ENCODE measurements around the gene TMEM223. TPM values are rescaled to one million over a fixed set of nuclear protein-coding genes. Genes with fewer than 3 reads are reported as not detected.

TMEM223 gene
- total and polyA plus RNA-seq, 9 of the 15 experiments (the other 6 are each of a cell fraction or from before 2014, with no cell fraction given): 5.9 to 34.5 (median 19.6) TPM

DNA sequence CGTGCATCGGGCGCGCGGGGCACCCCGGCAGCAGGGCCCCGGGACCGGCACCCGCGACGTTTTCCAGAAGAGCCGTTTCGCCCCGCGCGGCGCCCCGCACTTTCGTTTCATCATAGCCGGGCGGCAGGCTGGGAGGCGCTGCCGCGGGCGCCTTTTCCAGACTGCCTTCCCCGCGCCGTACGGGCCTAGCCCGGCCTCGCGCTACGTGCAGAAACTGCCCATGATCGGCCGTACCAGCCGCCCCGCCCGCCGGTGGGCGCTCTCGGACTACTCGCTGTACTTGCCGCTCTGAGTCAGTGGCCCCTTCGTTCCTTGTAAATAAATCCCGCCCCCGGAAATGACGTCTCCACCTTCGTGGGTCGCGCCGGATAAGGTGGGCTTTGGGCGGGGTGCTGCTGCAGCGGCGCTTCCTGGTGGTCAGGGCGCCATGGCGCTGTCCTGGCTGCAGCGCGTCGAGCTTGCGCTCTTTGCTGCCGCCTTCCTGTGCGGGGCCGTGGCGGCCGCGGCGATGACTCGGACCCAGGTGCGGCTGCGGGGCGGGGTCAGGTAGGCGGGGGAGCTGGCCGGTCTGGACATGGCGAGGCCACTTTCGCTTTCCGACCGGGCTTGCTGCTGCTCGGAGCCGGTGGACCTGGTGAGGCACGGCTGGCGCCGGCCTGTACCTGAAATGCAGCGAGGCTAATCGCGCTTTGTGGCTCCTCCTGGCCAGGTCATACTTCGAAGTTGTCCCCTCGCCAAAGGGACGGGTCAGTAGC lies 4.6 kb downstream of the TMEM223 start, which contains the start of gene TMEM179B (continued):
- TF ChIP-seq, protein P1, sequence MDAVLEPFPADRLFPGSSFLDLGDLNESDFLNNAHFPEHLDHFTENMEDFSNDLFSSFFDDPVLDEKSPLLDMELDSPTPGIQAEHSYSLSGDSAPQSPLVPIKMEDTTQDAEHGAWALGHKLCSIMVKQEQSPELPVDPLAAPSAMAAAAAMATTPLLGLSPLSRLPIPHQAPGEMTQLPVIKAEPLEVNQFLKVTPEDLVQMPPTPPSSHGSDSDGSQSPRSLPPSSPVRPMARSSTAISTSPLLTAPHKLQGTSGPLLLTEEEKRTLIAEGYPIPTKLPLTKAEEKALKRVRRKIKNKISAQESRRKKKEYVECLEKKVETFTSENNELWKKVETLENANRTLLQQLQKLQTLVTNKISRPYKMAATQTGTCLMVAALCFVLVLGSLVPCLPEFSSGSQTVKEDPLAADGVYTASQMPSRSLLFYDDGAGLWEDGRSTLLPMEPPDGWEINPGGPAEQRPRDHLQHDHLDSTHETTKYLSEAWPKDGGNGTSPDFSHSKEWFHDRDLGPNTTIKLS (IDR thresholded peaks at IDR 0.05; ENCODE audit: borderline replicate concordance, low read depth): peak; percentile 58; the same call in 1 of the 2 replicates
- TF ChIP-seq, protein P2, sequence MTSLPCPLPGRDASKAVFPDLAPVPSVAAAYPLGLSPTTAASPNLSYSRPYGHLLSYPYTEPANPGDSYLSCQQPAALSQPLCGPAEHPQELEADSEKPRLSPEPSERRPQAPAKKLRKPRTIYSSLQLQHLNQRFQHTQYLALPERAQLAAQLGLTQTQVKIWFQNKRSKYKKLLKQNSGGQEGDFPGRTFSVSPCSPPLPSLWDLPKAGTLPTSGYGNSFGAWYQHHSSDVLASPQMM (CRISPR knock-in tag; IDR thresholded peaks at IDR 0.05): no peak
- TF ChIP-seq ELF2 (CRISPR knock-in tag; IDR thresholded peaks at IDR 0.05) (peak; percentile 94), ZNF232 (CRISPR knock-in tag; IDR thresholded peaks at IDR 0.05) (peak; percentile 62; the same call in 1 of the 2 replicates), STAG1 (CRISPR knock-in tag; IDR thresholded peaks at IDR 0.05; ENCODE audit: borderline replicate concordance) (no peak; the same call in 1 of the 2 replicates), RNF2 (IDR thresholded peaks at IDR 0.05) (peak; percentile 51), RBM17 (IDR thresholded peaks at IDR 0.05; ENCODE audit: borderline replicate concordance, low read depth, low read length) (no peak), U2AF2 (optimal IDR thresholded peaks at IDR 0.05; ENCODE audit: low read depth, low read length) (no peak), TCF3 (CRISPR knock-in tag; IDR thresholded peaks at IDR 0.05) (peak; percentile 58; the same call in 1 of the 2 replicates), GTF2E2 (tag; IDR thresholded peaks at IDR 0.05) (0 out of 2 replicates have a peak, but pooled peaks have one; percentile 62), JUN (IDR thresholded peaks at IDR 0.05; ENCODE audit: borderline replicate concordance, low read depth, low read length) (peak; percentile 54; the same call in 1 of the 2 replicates), JUN (CRISPR knock-in tag; IDR thresholded peaks at IDR 0.05; ENCODE audit: borderline replicate concordance) (peak; percentile 83; the same call in 1 of the 2 replicates), ZNF551 (CRISPR knock-in tag; IDR thresholded peaks at IDR 0.05) (no peak), KLF16 (IDR thresholded peaks at IDR 0.05) (peak; percentile 76), GABPB1 (CRISPR knock-in tag; IDR thresholded peaks at IDR 0.05) (peak; percentile 99), ZNF830 (CRISPR knock-in tag; IDR thresholded peaks at IDR 0.05) (peak; percentile 50; the same call in 1 of the 2 replicates), TAF15 (IDR thresholded peaks at IDR 0.05; ENCODE audit: low read depth, low read length) (no peak)
- TF ChIP-seq, protein P3, sequence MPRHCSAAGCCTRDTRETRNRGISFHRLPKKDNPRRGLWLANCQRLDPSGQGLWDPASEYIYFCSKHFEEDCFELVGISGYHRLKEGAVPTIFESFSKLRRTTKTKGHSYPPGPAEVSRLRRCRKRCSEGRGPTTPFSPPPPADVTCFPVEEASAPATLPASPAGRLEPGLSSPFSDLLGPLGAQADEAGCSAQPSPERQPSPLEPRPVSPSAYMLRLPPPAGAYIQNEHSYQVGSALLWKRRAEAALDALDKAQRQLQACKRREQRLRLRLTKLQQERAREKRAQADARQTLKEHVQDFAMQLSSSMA (CRISPR knock-in tag; IDR thresholded peaks at IDR 0.05): peak; percentile 63
- TF ChIP-seq, protein P4, sequence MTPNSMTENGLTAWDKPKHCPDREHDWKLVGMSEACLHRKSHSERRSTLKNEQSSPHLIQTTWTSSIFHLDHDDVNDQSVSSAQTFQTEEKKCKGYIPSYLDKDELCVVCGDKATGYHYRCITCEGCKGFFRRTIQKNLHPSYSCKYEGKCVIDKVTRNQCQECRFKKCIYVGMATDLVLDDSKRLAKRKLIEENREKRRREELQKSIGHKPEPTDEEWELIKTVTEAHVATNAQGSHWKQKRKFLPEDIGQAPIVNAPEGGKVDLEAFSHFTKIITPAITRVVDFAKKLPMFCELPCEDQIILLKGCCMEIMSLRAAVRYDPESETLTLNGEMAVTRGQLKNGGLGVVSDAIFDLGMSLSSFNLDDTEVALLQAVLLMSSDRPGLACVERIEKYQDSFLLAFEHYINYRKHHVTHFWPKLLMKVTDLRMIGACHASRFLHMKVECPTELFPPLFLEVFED (CRISPR knock-in tag; conservative IDR thresholded peaks at IDR 0.05): no peak
- TF ChIP-seq, protein P5, sequence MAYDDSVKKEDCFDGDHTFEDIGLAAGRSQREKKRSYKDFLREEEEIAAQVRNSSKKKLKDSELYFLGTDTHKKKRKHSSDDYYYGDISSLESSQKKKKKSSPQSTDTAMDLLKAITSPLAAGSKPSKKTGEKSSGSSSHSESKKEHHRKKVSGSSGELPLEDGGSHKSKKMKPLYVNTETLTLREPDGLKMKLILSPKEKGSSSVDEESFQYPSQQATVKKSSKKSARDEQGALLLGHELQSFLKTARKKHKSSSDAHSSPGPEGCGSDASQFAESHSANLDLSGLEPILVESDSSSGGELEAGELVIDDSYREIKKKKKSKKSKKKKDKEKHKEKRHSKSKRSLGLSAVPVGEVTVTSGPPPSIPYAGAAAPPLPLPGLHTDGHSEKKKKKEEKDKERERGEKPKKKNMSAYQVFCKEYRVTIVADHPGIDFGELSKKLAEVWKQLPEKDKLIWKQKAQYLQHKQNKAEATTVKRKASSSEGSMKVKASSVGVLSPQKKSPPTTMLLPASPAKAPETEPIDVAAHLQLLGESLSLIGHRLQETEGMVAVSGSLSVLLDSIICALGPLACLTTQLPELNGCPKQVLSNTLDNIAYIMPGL (CRISPR knock-in tag; IDR thresholded peaks at IDR 0.05): peak; percentile 56; the same call in 1 of the 2 replicates
- TF ChIP-seq, protein P6, sequence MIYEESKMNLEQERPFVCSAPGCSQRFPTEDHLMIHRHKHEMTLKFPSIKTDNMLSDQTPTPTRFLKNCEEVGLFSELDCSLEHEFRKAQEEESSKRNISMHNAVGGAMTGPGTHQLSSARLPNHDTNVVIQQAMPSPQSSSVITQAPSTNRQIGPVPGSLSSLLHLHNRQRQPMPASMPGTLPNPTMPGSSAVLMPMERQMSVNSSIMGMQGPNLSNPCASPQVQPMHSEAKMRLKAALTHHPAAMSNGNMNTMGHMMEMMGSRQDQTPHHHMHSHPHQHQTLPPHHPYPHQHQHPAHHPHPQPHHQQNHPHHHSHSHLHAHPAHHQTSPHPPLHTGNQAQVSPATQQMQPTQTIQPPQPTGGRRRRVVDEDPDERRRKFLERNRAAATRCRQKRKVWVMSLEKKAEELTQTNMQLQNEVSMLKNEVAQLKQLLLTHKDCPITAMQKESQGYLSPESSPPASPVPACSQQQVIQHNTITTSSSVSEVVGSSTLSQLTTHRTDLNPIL (CRISPR knock-in tag; IDR thresholded peaks at IDR 0.05): no peak

Data from K562 (cell line).